Vagina (tissue), 2 donors: ENCODE measurements around the gene ALG2. TPM values are rescaled to one million over a fixed set of nuclear protein-coding genes. Genes with fewer than 3 reads are reported as not detected.

ENCODE experiments used
- DNase-seq, 2 donors: peaks; one replicate each; pipeline ENCODE4 v3.0.0-alpha.2; 2017; ENCODE audit errors: extremely low spot score in 2 of 2
- H3K27ac ChIP-seq: fragments of 200-600 bp; sonication (generic); one replicate; pipeline ENCODE4 v1.5.1; 2019
- H3K27me3 ChIP-seq: fragments of 200-600 bp; sonication (generic); one replicate; pipeline ENCODE4 v1.5.1; 2019
- H3K36me3 ChIP-seq, 2 donors: fragments of 200-600 bp; sonication (generic); one replicate each; pipeline ENCODE4 v1.5.1; 2017 to 2019
- H3K4me1 ChIP-seq: fragments of 200-600 bp; sonication (generic); one replicate; pipeline ENCODE4 v1.5.1; 2019
- H3K4me3 ChIP-seq, 2 donors: fragments of 200-600 bp; sonication (generic); 1 replicate in 1 of 2; 2 replicates in 1 of 2; pipeline ENCODE4 v1.5.1; 2016 to 2019
- H3K9me3 ChIP-seq: fragments of 200-600 bp; sonication (generic); one replicate; pipeline ENCODE4 v1.5.1; 2019
- CTCF ChIP-seq, 3 experiments: fragments of 450-650 bp in 2 of 3; fragments of 200-600 bp in 1 of 3; sonication (generic) in 1 of 3; IDR thresholded peaks; one replicate each; pipeline ENCODE4 v1.5.1; 2017 to 2019; ENCODE audit warnings: antibody characterized with exemption in 3 of 3, mild to moderate bottlenecking in 2 of 3, moderate library complexity in 2 of 3
- POLR2A ChIP-seq, 2 donors: fragments of 450-650 bp; IDR thresholded peaks; one replicate each; pipeline ENCODE4 v1.6.1; 2017; ENCODE audit warnings: antibody characterized with exemption in 2 of 2, mild to moderate bottlenecking in 2 of 2, moderate library complexity in 2 of 2
- POLR2AphosphoS5 ChIP-seq, 2 donors: sonication (generic); formaldehyde crosslinking; IDR thresholded peaks; one replicate each; pipeline ENCODE4 v1.9.0; 2017; ENCODE audit warnings: antibody characterized with exemption in 2 of 2, mild to moderate bottlenecking in 2 of 2, low read depth in 1 of 2; ENCODE audit not compliant: insufficient read depth in 1 of 2
- intact Hi-C: fragments of 100-400 bp; cut with DNase I; formaldehyde crosslinking; loops from one replicate; pipeline ENCODE4 v1.15.1; 2023
- total RNA-seq: library from RNA; depleted of rRNA; stranded (reverse); fragments of >200 nt; gene quantifications from one replicate; pipeline ENCODE4 v1.2.3, GENCODE V29; 2016

ALG2 gene
- total RNA-seq, 1 donor from 2014 or later, result 30.0 TPM

- no peak overlapping the region for H3K27ac ChIP-seq
- no peaks in the 10 kb centered on the region for H3K27me3 ChIP-seq
- H3K9me3 ChIP-seq, result no peaks in the 10 kb centered on the region
- TF ChIP-seq CTCF (IDR thresholded peaks at IDR 0.05) (no peak), POLR2A (IDR thresholded peaks at IDR 0.05) (no peak), POLR2AphosphoS5 (IDR thresholded peaks at IDR 0.05; ENCODE audit: insufficient read depth in 1 of 2, low read depth in 1 of 2) (no peak)
- intact Hi-C loops, result loop anchor here (5.0 to 10.0 kb wide), 2 partner anchors 605 to 1713 kb away; partner anchors contain the start of gene NR4A3
- peak overlapping the region; percentile 82 to 85 for H3K4me3 ChIP-seq
- peaks cover 57% of the 10 kb centered on the region for H3K4me1 ChIP-seq
- DNase-seq, result no peak
- H3K36me3 ChIP-seq, result peaks cover 0 to 13% of the 10 kb centered on the region in 2 donors
Measured at GRCh38 chr9:99220011-99220410, 1.7 kb downstream of the ALG2 start.

DNA sequence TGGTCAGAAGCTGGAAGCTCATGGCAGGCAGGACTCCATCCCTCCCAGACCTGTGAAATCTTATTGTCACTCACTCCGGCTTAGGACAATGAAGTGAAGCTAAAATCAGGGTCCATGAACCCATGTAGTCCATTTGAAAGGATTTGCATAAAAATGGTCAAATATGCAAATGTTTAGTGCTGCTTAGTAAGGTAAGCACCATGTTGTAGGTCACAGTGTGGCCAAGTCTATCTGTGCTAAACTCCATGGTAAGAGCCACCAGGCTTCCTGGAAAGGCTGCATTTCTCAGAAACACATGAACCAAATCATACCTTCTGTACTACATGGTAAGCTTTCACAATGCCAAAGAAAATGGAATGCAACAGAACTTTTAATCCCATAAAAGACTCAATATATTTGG, 5.7 kb downstream of the ALG2 start:
- TF ChIP-seq POLR2AphosphoS5 (IDR thresholded peaks at IDR 0.05; ENCODE audit: insufficient read depth in 1 of 2, low read depth in 1 of 2) (no peak), POLR2A (IDR thresholded peaks at IDR 0.05) (no peak), CTCF (IDR thresholded peaks at IDR 0.05) (no peak)
- DNase-seq, result no peak
- Histone ChIP-seq H3K4me3 (no peak overlapping the region), H3K36me3 (peaks cover 0 to 8% of the 10 kb centered on the region in 2 donors), H3K27ac (no peak overlapping the region), H3K4me1 (peaks cover 33% of the 10 kb centered on the region), H3K27me3 (no peaks in the 10 kb centered on the region), H3K9me3 (no peaks in the 10 kb centered on the region)
- intact Hi-C loops, result no loop called here

DNA sequence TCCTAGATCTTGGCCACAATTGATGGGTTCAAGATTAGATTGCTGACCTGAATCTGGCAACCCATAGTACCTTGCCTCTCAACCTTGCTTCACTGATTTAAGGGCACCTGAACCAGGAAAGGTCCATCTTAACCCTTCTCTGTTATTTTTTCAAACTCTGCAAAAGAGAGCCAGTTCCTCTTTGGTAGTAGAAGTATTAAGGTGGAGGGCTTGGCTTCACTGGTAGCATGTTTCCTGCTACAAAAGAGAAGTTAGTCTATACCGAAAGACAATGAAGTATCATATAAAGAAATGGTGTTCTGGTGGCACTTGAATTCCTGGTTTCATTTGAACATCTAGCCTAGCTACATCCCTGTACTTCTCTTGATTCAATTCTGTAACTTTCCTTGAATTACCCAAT, 8.5 kb downstream of the ALG2 start:
- peaks cover 8% of the 10 kb centered on the region for H3K4me1 ChIP-seq
- peaks cover 0 to 7% of the 10 kb centered on the region in 2 donors for H3K36me3 ChIP-seq
- H3K27me3 ChIP-seq, result no peaks in the 10 kb centered on the region
- TF ChIP-seq POLR2AphosphoS5 (IDR thresholded peaks at IDR 0.05; ENCODE audit: insufficient read depth in 1 of 2, low read depth in 1 of 2) (no peak), CTCF (IDR thresholded peaks at IDR 0.05) (no peak), POLR2A (IDR thresholded peaks at IDR 0.05) (no peak)
- no peak for DNase-seq
- H3K27ac ChIP-seq, result no peak overlapping the region
- intact Hi-C loops, result no loop called here
- H3K9me3 ChIP-seq, result no peaks in the 10 kb centered on the region
- H3K4me3 ChIP-seq, result no peak overlapping the region

- Histone ChIP-seq H3K27me3 (no peaks in the 10 kb centered on the region), H3K9me3 (no peaks in the 10 kb centered on the region), H3K4me1 (no peaks in the 10 kb centered on the region), H3K4me3 (no peak overlapping the region), H3K27ac (no peak overlapping the region), H3K36me3 (no peaks in the 10 kb centered on the region)
- no peak for TF ChIP-seq POLR2A (IDR thresholded peaks at IDR 0.05)
- no peak for TF ChIP-seq POLR2AphosphoS5 (IDR thresholded peaks at IDR 0.05; ENCODE audit: insufficient read depth in 1 of 2, low read depth in 1 of 2)
- no peak for TF ChIP-seq CTCF (IDR thresholded peaks at IDR 0.05)
- intact Hi-C loops, result no loop called here
- no peak for DNase-seq
Measured at GRCh38 chr9:99211746-99212145, 10.0 kb downstream of the ALG2 start.

DNA sequence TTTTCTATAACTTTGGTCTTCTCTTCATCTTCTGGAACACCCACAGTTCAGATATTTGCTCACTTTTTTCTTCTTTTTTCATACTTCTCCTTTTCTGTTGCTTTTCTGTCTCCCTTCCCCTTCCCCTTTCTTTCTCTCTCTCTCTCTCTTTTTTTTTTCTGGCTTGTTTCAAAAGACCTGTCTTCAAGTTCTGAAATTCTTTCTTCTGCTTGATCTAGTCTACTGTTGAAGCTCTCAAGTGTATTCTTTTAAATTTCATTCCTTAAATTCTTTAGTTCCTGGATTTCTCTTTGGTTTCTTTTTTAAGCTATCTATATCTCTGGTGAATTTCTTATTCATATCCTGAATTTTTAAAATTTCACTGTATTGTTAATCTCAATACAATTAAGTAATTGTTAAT, 11.2 kb downstream of the ALG2 start:
- no peak for DNase-seq
- TF ChIP-seq CTCF (IDR thresholded peaks at IDR 0.05) (no peak), POLR2AphosphoS5 (IDR thresholded peaks at IDR 0.05; ENCODE audit: insufficient read depth in 1 of 2, low read depth in 1 of 2) (no peak), POLR2A (IDR thresholded peaks at IDR 0.05) (no peak)
- intact Hi-C loops, result no loop called here
- no peaks in the 10 kb centered on the region for H3K9me3 ChIP-seq
- no peaks in the 10 kb centered on the region for H3K27me3 ChIP-seq
- no peak overlapping the region for H3K4me3 ChIP-seq
- H3K27ac ChIP-seq, result no peak overlapping the region
- no peaks in the 10 kb centered on the region for H3K36me3 ChIP-seq
- no peaks in the 10 kb centered on the region for H3K4me1 ChIP-seq
